Neuronal stem cell (in vitro differentiated cells): Measurements from ENCODE around the gene ORMDL3.

ENCODE experiments used
- DNase-seq: peaks from one replicate; pipeline ENCODE4 v3.0.0-alpha.2; 2013; ENCODE audit warnings: low spot score
- H2AFZ ChIP-seq: one replicate; pipeline ENCODE4 v1.6.1; 2013; ENCODE audit warnings: mild to moderate bottlenecking, low read length, inconsistent platforms
- H2AK5ac ChIP-seq: 2 replicates; pipeline ENCODE4 v1.6.1; 2013; ENCODE audit warnings: low read depth, mild to moderate bottlenecking, inconsistent platforms, low read length, moderate library complexity, mixed read lengths
- H2BK120ac ChIP-seq: 2 replicates; pipeline ENCODE4 v1.6.1; 2013; ENCODE audit warnings: low read depth, mild to moderate bottlenecking, inconsistent platforms, low read length, moderate library complexity, mixed read lengths
- H2BK12ac ChIP-seq: one replicate; pipeline ENCODE4 v1.6.1; 2013; ENCODE audit warnings: low read length, inconsistent platforms
- H2BK15ac ChIP-seq: 2 replicates; pipeline ENCODE4 v1.6.1; 2013; ENCODE audit warnings: mild to moderate bottlenecking, low read length, inconsistent platforms, mixed read lengths
- H2BK5ac ChIP-seq: one replicate; pipeline ENCODE4 v1.6.1; 2013; ENCODE audit warnings: inconsistent platforms, mild to moderate bottlenecking, low read length, moderate library complexity
- H3K14ac ChIP-seq: one replicate; pipeline ENCODE4 v1.6.1; 2013; ENCODE audit warnings: low read length, inconsistent platforms
- H3K18ac ChIP-seq: 2 replicates; pipeline ENCODE4 v1.6.1; 2013; ENCODE audit warnings: low read length, inconsistent platforms
- H3K23ac ChIP-seq: 2 replicates; pipeline ENCODE4 v1.6.1; 2013; ENCODE audit warnings: low read depth, mild to moderate bottlenecking, mixed read lengths, low read length, inconsistent platforms; ENCODE audit not compliant: poor library complexity
- H3K27ac ChIP-seq: replicated peaks from 3 replicates; pipeline ENCODE4 v1.5.1; 2013; ENCODE audit warnings: low read length, inconsistent platforms
- H3K27me3 ChIP-seq, 3 experiments: 2 replicates each; pipeline ENCODE4 v1.6.1; 2013; ENCODE audit warnings: low read length in 3 of 3, mild to moderate bottlenecking in 2 of 3, inconsistent platforms in 1 of 3, low read depth in 1 of 3, mixed read lengths in 1 of 3, moderate library complexity in 1 of 3; ENCODE audit not compliant: control insufficient read depth in 3 of 3, insufficient read depth in 3 of 3
- H3K36me3 ChIP-seq, 2 donors: replicated peaks in 1 of 2; 2 replicates each; pipeline ENCODE4 v1.6.1; 2013; ENCODE audit warnings: low read length in 2 of 2; ENCODE audit not compliant: control insufficient read depth in 2 of 2, insufficient read depth in 2 of 2
- H3K4ac ChIP-seq: 2 replicates; pipeline ENCODE4 v1.6.1; 2013; ENCODE audit warnings: inconsistent platforms, mild to moderate bottlenecking, low read length, moderate library complexity
- H3K4me1 ChIP-seq, 2 donors: 1 replicate in 1 of 2; 2 replicates in 1 of 2; pipeline ENCODE4 v1.6.1; 2013; ENCODE audit warnings: low read length in 2 of 2, low read depth in 1 of 2; ENCODE audit not compliant: control insufficient read depth in 2 of 2, insufficient read depth in 1 of 2
- H3K4me2 ChIP-seq: one replicate; pipeline ENCODE4 v1.6.1; 2013; ENCODE audit warnings: mild to moderate bottlenecking, low read length, inconsistent platforms; ENCODE audit not compliant: insufficient read depth, poor library complexity, severe bottlenecking
- H3K4me3 ChIP-seq, 2 donors: 2 replicates each; pipeline ENCODE4 v1.5.1; 2013; ENCODE audit warnings: low read length in 2 of 2, mild to moderate bottlenecking in 2 of 2, inconsistent platforms in 1 of 2, moderate library complexity in 1 of 2
- H3K79me1 ChIP-seq: one replicate; pipeline ENCODE4 v1.6.1; 2013; ENCODE audit warnings: low read depth, mild to moderate bottlenecking, inconsistent platforms, low read length, moderate library complexity
- H3K9ac ChIP-seq: one replicate; pipeline ENCODE4 v1.6.1; 2013; ENCODE audit warnings: mild to moderate bottlenecking, low read depth, low read length, inconsistent platforms; ENCODE audit not compliant: poor library complexity
- H3K9me3 ChIP-seq, 2 donors: replicated peaks in 1 of 2; 2 replicates each; pipeline versions ENCODE3 to v1.6.1; 2013; ENCODE audit warnings: low read length in 2 of 2, mild to moderate bottlenecking in 2 of 2, inconsistent platforms in 1 of 2, low read depth in 1 of 2, mixed read lengths in 1 of 2, moderate library complexity in 1 of 2; ENCODE audit not compliant: control insufficient read depth in 2 of 2, insufficient read depth in 1 of 2
- H4K8ac ChIP-seq: one replicate; pipeline ENCODE4 v1.6.1; 2013; ENCODE audit warnings: low read depth, mild to moderate bottlenecking, inconsistent platforms, low read length, moderate library complexity
- H4K91ac ChIP-seq: one replicate; pipeline ENCODE4 v1.6.1; 2013; ENCODE audit warnings: low read length, low read depth, mild to moderate bottlenecking, inconsistent platforms; ENCODE audit not compliant: poor library complexity
- WGBS, 2 donors: extraction: QIAGEN DNeasy Blood & Tissue Kit; methylation state at CpG; one replicate each; pipeline ENCODE4 v1.1.7; 2013; ENCODE audit warnings: missing lambda C conversion rate in 2 of 2, mixed read lengths in 1 of 2; ENCODE audit not compliant: insufficient read length in 2 of 2, insufficient replicate concordance in 1 of 2; ENCODE audit errors: extremely low coverage in 2 of 2; 5-methylcytosine and 5-hydroxymethylcytosine counted together

The ORMDL3 gene

DNA sequence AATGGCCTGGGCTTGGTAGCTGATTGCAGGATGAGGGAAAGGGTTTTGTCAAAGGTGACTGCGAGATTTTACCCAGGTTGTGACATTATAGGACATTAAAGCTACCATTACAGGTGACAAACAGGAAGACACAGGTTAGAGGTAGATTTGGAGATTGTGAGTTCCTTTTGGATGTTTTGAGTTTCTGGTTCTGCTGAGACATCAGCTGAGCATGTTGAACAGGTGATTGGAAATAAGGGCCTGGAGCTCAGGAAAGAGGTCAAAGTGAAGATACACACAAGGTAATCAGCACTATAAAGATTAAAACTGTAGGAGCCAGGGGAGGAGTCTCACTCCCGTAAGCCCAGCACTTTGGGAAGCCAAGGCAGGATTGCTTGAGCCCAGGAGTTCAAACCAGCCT lies 41.4 kb upstream of the ORMDL3 start:
- H2BK120ac ChIP-seq: no peak overlapping the region

DNA sequence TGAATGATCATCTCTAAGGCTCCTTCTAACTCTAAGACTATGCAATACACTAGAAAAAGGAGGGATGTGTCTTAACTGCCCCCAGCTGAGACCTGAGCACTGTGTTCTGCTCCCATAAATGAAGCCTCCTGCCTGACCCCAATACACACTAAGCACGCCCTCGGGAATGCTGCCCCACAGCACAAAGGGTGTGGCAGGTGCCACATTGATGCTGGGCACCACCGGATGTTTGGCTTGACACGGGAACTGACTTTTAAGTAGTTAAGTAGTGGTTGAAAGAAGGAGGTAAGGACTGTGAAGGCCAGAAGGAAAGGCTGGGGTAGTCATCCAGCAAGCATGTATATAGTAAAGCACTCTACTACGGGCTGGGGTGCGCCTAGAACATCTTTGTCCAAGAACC lies 39.4 kb upstream of the ORMDL3 start:
- H3K27me3 ChIP-seq: peaks cover 0 to 58% (median 0%) of the 10 kb centered on the region in 3 experiments
- H3K36me3 ChIP-seq: no peaks in the 10 kb centered on the region
- no peak overlapping the region for H3K23ac ChIP-seq
- H3K4me3 ChIP-seq: no peak overlapping the region
- H3K4ac ChIP-seq: no peak overlapping the region
- no peak overlapping the region for H2BK5ac ChIP-seq
- no peak overlapping the region for H2BK120ac ChIP-seq
- H3K27ac ChIP-seq: no peak overlapping the region
- no peak overlapping the region for H2AK5ac ChIP-seq
- H3K4me2 ChIP-seq: no peak overlapping the region
- H3K14ac ChIP-seq: no peak overlapping the region
- no peak overlapping the region for H4K91ac ChIP-seq
- no peak overlapping the region for H3K9ac ChIP-seq
- no peak overlapping the region for H2AFZ ChIP-seq
- no peak for DNase-seq
- peaks cover 0 to 2% of the 10 kb centered on the region in 2 donors for H3K4me1 ChIP-seq
- H3K9me3 ChIP-seq: no peaks in the 10 kb centered on the region
- no peak overlapping the region for H3K18ac ChIP-seq
- H3K79me1 ChIP-seq: no peaks in the 10 kb centered on the region
- H4K8ac ChIP-seq: no peak overlapping the region
- no peak overlapping the region for H2BK12ac ChIP-seq
- WGBS, 2 donors: no CpG with 5 or more reads among the region's 6 CpGs
- H2BK15ac ChIP-seq: no peak overlapping the region

More for the DNA sequence above, 41.4 kb upstream of the ORMDL3 start:
- Histone ChIP-seq H3K4ac (no peak overlapping the region), H3K79me1 (no peaks in the 10 kb centered on the region), H3K27ac (no peak overlapping the region), H2AFZ (no peak overlapping the region), H2BK5ac (no peak overlapping the region), H4K8ac (no peak overlapping the region), H2BK15ac (no peak overlapping the region), H3K4me1 (no peaks in the 10 kb centered on the region), H2BK12ac (no peak overlapping the region), H3K4me3 (no peak overlapping the region), H2AK5ac (no peak overlapping the region), H3K18ac (no peak overlapping the region), H3K9ac (no peak overlapping the region), H3K23ac (no peak overlapping the region), H3K9me3 (no peaks in the 10 kb centered on the region), H3K4me2 (no peak overlapping the region), H3K27me3 (peaks cover 0 to 71% (median 0%) of the 10 kb centered on the region in 3 experiments), H3K14ac (no peak overlapping the region), H4K91ac (no peak overlapping the region), H3K36me3 (no peaks in the 10 kb centered on the region)
- WGBS, 2 donors: no CpG with 5 or more reads among the region's 2 CpGs
- DNase-seq: no peak

GRCh38 chr17:39965017-39965699 lies 37.8 kb upstream of the ORMDL3 start:
- no peak overlapping the region for H2BK120ac ChIP-seq
- no peak overlapping the region for H2BK5ac ChIP-seq
- H3K4me3 ChIP-seq: no peak overlapping the region
- no peak overlapping the region for H4K91ac ChIP-seq
- no peak overlapping the region for H3K27ac ChIP-seq
- H3K27me3 ChIP-seq: peaks cover 0 to 47% (median 0%) of the 10 kb centered on the region in 3 experiments
- no peaks in the 10 kb centered on the region for H3K9me3 ChIP-seq
- no peak overlapping the region for H3K4me2 ChIP-seq
- no peak overlapping the region for H3K9ac ChIP-seq
- H2AK5ac ChIP-seq: peak overlapping the region; percentile 34
- peaks cover 0 to 2% of the 10 kb centered on the region in 2 donors for H3K4me1 ChIP-seq
- H2BK12ac ChIP-seq: no peak overlapping the region
- no peak overlapping the region for H3K23ac ChIP-seq
- H3K4ac ChIP-seq: no peak overlapping the region
- whole genome bisulfite sequencing, 2 donors: no CpG with 5 or more reads among the region's 8 CpGs
- no peaks in the 10 kb centered on the region for H3K36me3 ChIP-seq
- no peak overlapping the region for H2AFZ ChIP-seq
- H3K14ac ChIP-seq: no peak overlapping the region
- H3K18ac ChIP-seq: no peak overlapping the region
- no peaks in the 10 kb centered on the region for H3K79me1 ChIP-seq
- DNase-seq: no peak
- no peak overlapping the region for H4K8ac ChIP-seq
- H2BK15ac ChIP-seq: no peak overlapping the region

- no peaks in the 10 kb centered on the region for H3K79me1 ChIP-seq
- no peak overlapping the region for H2BK5ac ChIP-seq
- H3K4me3 ChIP-seq: no peak overlapping the region
- no peak overlapping the region for H3K4ac ChIP-seq
- H3K14ac ChIP-seq: no peak overlapping the region
- DNase-seq: no peak
- H3K4me1 ChIP-seq: peaks cover 1 to 2% of the 10 kb centered on the region in 2 donors
- peaks cover 0 to 36% (median 0%) of the 10 kb centered on the region in 3 experiments for H3K27me3 ChIP-seq
- peak overlapping the region; percentile 2 for H3K18ac ChIP-seq
- no peaks in the 10 kb centered on the region for H3K9me3 ChIP-seq
- no peak overlapping the region for H3K27ac ChIP-seq
- H4K91ac ChIP-seq: no peak overlapping the region
- no peaks in the 10 kb centered on the region for H3K36me3 ChIP-seq
- no CpG with 5 or more reads among the region's 6 CpGs for WGBS, 2 donors
- no peak overlapping the region for H3K4me2 ChIP-seq
- H2AFZ ChIP-seq: no peak overlapping the region
- no peak overlapping the region for H3K23ac ChIP-seq
- no peak overlapping the region for H2BK15ac ChIP-seq
- no peak overlapping the region for H4K8ac ChIP-seq
- H2BK120ac ChIP-seq: no peak overlapping the region
- no peak overlapping the region for H2AK5ac ChIP-seq
- H3K9ac ChIP-seq: no peak overlapping the region
- H2BK12ac ChIP-seq: no peak overlapping the region
Observed at GRCh38 chr17:39963829-39964228, 36.4 kb upstream of the ORMDL3 start.
